SK-N-SH (cell line): ENCODE results near the gene GPR55. TPM values are rescaled to one million over a fixed set of nuclear protein-coding genes. Genes with fewer than 3 reads are reported as not detected.

Experiments used
- CTCF ChIP-seq: fragments of 200-600 bp; sonication (generic); IDR thresholded peaks from 2 replicates; pipeline ENCODE4 v1.6.1; 2017; ENCODE audit warnings: antibody characterized with exemption, mild to moderate bottlenecking, moderate library complexity
- ELF1 ChIP-seq: IDR thresholded peaks from 2 replicates; pipeline ENCODE4 v1.4.0; 2012
- EZH2phosphoT487 ChIP-seq: fragments of 200-600 bp; sonication (generic); IDR thresholded peaks from 2 replicates; pipeline ENCODE4 v1.6.1; 2017; ENCODE audit warnings: low read depth, mixed run types, mild to moderate bottlenecking, antibody characterized with exemption, moderate library complexity, borderline replicate concordance
- FOSL2 ChIP-seq: IDR thresholded peaks from 2 replicates; pipeline ENCODE4 v1.4.0; 2012; ENCODE audit warnings: low read depth, mild to moderate bottlenecking, moderate library complexity, borderline replicate concordance
- GABPA ChIP-seq: IDR thresholded peaks from 2 replicates; pipeline ENCODE4 v1.4.0; 2012; ENCODE audit warnings: low read depth, mild to moderate bottlenecking
- JUND ChIP-seq: IDR thresholded peaks from 2 replicates; pipeline ENCODE4 v1.4.0; 2012
- MEF2A ChIP-seq: IDR thresholded peaks from 2 replicates; pipeline ENCODE4 v1.4.0; 2012; ENCODE audit warnings: low read depth, borderline replicate concordance
- MXI1 ChIP-seq: IDR thresholded peaks from 2 replicates; pipeline ENCODE4 v1.6.1; 2012; ENCODE audit warnings: mild to moderate bottlenecking, low read depth, low read length, improper control_type of control experiment
- NRF1 ChIP-seq: IDR thresholded peaks from 2 replicates; pipeline ENCODE4 v1.6.1; 2012; ENCODE audit warnings: low read depth, mild to moderate bottlenecking, low read length
- POLR2AphosphoS5 ChIP-seq: IDR thresholded peaks from 2 replicates; pipeline ENCODE4 v1.6.1; 2012; ENCODE audit warnings: low read depth, low read length
- RCOR1 ChIP-seq: fragments of 150-350 bp; IDR thresholded peaks from 2 replicates; pipeline ENCODE4 v1.6.1; 2017; ENCODE audit warnings: antibody characterized with exemption, low read length
- RFX5 ChIP-seq: IDR thresholded peaks from 2 replicates; pipeline ENCODE4 v1.6.1; 2012; ENCODE audit warnings: mild to moderate bottlenecking, improper control_type of control experiment, low read length
- SMC3 ChIP-seq: IDR thresholded peaks from 2 replicates; pipeline ENCODE4 v1.6.1; 2012; ENCODE audit warnings: low read depth, low read length, improper control_type of control experiment
- ZBTB33 ChIP-seq: IDR thresholded peaks from 2 replicates; pipeline ENCODE4 v1.4.0; 2012; ENCODE audit warnings: low read depth, borderline replicate concordance
- polyA plus RNA-seq, 3 experiments: library from polyadenylated mRNA; depleted of rRNA; stranded (reverse); fragments of >200 nt; gene quantifications; 2 replicates each; pipeline ENCODE4 v1.2.3, GENCODE V29; 2012
- TF ChIP-seq, protein P1 (sequence below): IDR thresholded peaks from 2 replicates; pipeline ENCODE4 v1.4.0; 2012; ENCODE audit warnings: low read depth, borderline replicate concordance
- TF ChIP-seq, protein P2 (sequence below): IDR thresholded peaks from 2 replicates; pipeline ENCODE4; 2012
- TF ChIP-seq, protein P3 (sequence below): IDR thresholded peaks from 2 replicates; pipeline ENCODE4 v1.4.0; 2012; ENCODE audit warnings: low read depth

GPR55 gene
- polyA plus RNA-seq, 1 of the 3 experiments (the other 2 are of a cell fraction) = not detected

GRCh38 chr2:230864605-230865306 is 60.3 kb downstream of the GPR55 start, which contains the start of gene ITM2C (continued):
- TF ChIP-seq CTCF = peak; percentile 54
- TF ChIP-seq RCOR1 = peak; percentile 2; the same call in 1 of the 2 replicates
- no peak for TF ChIP-seq RFX5
- TF ChIP-seq, protein P1, sequence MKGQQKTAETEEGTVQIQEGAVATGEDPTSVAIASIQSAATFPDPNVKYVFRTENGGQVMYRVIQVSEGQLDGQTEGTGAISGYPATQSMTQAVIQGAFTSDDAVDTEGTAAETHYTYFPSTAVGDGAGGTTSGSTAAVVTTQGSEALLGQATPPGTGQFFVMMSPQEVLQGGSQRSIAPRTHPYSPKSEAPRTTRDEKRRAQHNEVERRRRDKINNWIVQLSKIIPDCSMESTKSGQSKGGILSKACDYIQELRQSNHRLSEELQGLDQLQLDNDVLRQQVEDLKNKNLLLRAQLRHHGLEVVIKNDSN = no peak
- TF ChIP-seq EZH2phosphoT487 = no peak
- TF ChIP-seq, protein P2, sequence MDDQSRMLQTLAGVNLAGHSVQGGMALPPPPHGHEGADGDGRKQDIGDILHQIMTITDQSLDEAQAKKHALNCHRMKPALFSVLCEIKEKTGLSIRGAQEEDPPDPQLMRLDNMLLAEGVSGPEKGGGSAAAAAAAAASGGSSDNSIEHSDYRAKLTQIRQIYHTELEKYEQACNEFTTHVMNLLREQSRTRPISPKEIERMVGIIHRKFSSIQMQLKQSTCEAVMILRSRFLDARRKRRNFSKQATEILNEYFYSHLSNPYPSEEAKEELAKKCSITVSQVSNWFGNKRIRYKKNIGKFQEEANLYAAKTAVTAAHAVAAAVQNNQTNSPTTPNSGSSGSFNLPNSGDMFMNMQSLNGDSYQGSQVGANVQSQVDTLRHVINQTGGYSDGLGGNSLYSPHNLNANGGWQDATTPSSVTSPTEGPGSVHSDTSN = no peak
- TF ChIP-seq GABPA = no peak
- TF ChIP-seq JUND = no peak
- no peak for TF ChIP-seq MXI1
- no peak for TF ChIP-seq FOSL2
- TF ChIP-seq ZBTB33 = no peak
- TF ChIP-seq, protein P3, sequence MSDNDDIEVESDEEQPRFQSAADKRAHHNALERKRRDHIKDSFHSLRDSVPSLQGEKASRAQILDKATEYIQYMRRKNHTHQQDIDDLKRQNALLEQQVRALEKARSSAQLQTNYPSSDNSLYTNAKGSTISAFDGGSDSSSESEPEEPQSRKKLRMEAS = no peak
- TF ChIP-seq NRF1 = peak; percentile 64
- TF ChIP-seq ELF1 = no peak
- no peak for TF ChIP-seq MEF2A
- TF ChIP-seq SMC3 = peak; percentile 50; the same call in 1 of the 2 replicates
- peak; percentile 68 for TF ChIP-seq POLR2AphosphoS5
- TF ChIP-seq, all 33 proteins: peak for 8
